ENCODE results near the gene SPATA45.

The SPATA45 gene

DNA sequence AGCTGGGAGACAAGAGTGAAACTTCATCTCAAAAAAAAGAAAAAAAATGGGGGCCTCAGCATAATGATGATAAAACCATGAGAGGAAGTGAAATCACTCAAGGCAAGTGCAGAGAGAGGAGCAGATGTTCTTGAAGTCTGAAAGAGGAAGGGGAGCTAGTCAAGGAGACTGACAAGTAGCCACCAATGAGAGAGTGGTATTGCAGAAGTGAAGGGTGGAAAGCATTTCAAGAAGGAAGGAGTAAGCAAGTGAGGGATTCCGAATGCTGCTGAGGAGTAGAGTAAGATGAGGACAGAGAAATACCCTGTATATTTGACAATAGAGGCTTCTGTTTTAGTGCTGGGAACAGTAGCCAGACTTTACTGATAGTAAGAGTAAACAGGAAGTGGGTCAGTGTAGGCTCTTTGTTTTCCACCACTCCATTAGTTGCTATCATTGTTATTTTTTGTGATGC is 52.9 kb downstream of the SPATA45 start:
- TF ChIP-seq FOXA1 (IDR thresholded peaks at IDR 0.05) (no peak), ELF4 (IDR thresholded peaks at IDR 0.05) (no peak), SP1 (IDR thresholded peaks at IDR 0.05) (no peak), FOXK2 (IDR thresholded peaks at IDR 0.05) (no peak), HDGF (IDR thresholded peaks at IDR 0.05; ENCODE audit: borderline replicate concordance) (no peak), FOXM1 (IDR thresholded peaks at IDR 0.05; ENCODE audit: borderline replicate concordance) (no peak), BHLHE40 (IDR thresholded peaks at IDR 0.05; ENCODE audit: borderline replicate concordance) (no peak), LEF1 (IDR thresholded peaks at IDR 0.05; ENCODE audit: borderline replicate concordance) (no peak)
- no peak for DNase-seq (ENCODE audit: extremely low spot score)
- CTCF ChIA-PET: no interaction called here
- POLR2A ChIA-PET: no interaction called here

- ChIA-PET POLR2A (interaction anchor here (1.4 to 1.8 kb wide), 4 partner anchors 63 to 195 kb away, joined by 3 to 9 read pairs (median 3); partner anchors contain the start of gene FLVCR1), CTCF (interaction anchor here (0.6 to 1.7 kb wide), 2 partner anchors 22 to 43 kb away, joined by 3 to 4 read pairs; no protein-coding TSS in a partner anchor)
- no peak for DNase-seq (ENCODE audit: extremely low spot score)
- no peak for TF ChIP-seq ARNT (IDR thresholded peaks at IDR 0.05)
- peak; percentile 63; the same call in 1 of the 2 replicates for TF ChIP-seq ZNF384 (IDR thresholded peaks at IDR 0.05)
Measured at GRCh38 chr1:212792396-212792908, 55.0 kb downstream of the SPATA45 start.

DNA sequence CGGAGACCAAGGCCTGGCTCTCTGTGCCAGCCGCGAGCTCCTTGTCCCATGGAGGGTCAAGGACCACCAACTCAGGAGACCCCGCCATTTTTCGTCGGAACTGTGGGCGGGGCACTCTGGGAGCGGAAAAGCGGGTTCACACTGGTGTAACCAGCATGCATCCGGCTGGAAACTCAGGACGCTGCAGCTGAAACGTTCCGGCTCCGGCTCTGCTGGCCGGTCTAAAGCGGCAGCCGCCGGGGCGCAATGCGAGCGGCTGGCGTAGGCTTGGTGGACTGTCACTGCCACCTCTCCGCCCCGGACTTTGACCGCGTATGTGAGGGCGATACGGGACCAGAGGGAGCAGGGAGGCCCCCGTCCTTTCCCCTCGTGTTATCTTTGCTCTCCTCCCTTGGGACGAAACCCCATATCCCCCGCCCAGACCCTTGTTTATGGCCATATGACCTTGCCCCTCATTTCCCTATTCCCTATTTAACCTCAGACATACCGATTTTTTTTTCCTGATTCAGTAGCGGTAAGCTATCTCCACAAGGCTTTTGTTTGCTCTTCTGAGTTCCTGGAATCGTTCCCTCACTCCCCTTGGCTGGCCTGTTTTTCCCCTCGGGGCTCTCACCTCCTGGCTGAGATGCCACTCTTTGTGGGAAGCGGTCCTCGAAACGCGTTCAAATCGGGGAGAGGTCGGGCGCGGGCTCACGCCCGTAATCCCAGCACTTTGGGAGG is 55.6 kb downstream of the SPATA45 start, which contains the start of the genes NSL1 and TATDN3:
Gene NSL1, minus strand, starts transcription at position 102 of the 720 bp plus-strand sequence. Its CDS starts 14 bp downstream, at position 88.
Gene TATDN3, plus strand, starts transcription at position 219 of the 720 bp plus-strand sequence. Its CDS starts 28 bp downstream, at position 247.
- DNase-seq (ENCODE audit: extremely low spot score): peak; percentile 89
- CTCF ChIA-PET: interaction anchor here (0.6 to 1.1 kb wide), 3 partner anchors 42 to 336 kb away, joined by 3 to 4 read pairs (median 4); no protein-coding TSS in a partner anchor
- POLR2A ChIA-PET: interaction anchor here (0.5 to 2.1 kb wide), 11 partner anchors 9 to 223 kb away, joined by 3 to 9 read pairs (median 3); partner anchors contain the start of gene FLVCR1
- TF ChIP-seq FOXA1 (IDR thresholded peaks at IDR 0.05) (no peak), SP1 (IDR thresholded peaks at IDR 0.05) (no peak), SUZ12 (IDR thresholded peaks at IDR 0.05) (no peak), CTBP1 (IDR thresholded peaks at IDR 0.05; ENCODE audit: borderline replicate concordance) (peak; percentile 96), TARDBP (IDR thresholded peaks at IDR 0.05) (no peak), ZNF384 (IDR thresholded peaks at IDR 0.05) (peak; percentile 37; the same call in 1 of the 2 replicates), ARNT (IDR thresholded peaks at IDR 0.05) (peak; percentile 32; the same call in 1 of the 2 replicates), BHLHE40 (IDR thresholded peaks at IDR 0.05; ENCODE audit: borderline replicate concordance) (no peak), FOXK2 (IDR thresholded peaks at IDR 0.05) (no peak), FOXM1 (IDR thresholded peaks at IDR 0.05; ENCODE audit: borderline replicate concordance) (peak; percentile 36; the same call in 1 of the 2 replicates), L3MBTL2 (conservative IDR thresholded peaks at IDR 0.05) (peak; percentile 3; the same call in 1 of the 2 replicates), NFRKB (IDR thresholded peaks at IDR 0.05) (peak; percentile 70), ELF4 (IDR thresholded peaks at IDR 0.05) (peak; percentile 76), HDGF (IDR thresholded peaks at IDR 0.05; ENCODE audit: borderline replicate concordance) (no peak), LEF1 (IDR thresholded peaks at IDR 0.05; ENCODE audit: borderline replicate concordance) (no peak)
- TF ChIP-seq, protein P1, sequence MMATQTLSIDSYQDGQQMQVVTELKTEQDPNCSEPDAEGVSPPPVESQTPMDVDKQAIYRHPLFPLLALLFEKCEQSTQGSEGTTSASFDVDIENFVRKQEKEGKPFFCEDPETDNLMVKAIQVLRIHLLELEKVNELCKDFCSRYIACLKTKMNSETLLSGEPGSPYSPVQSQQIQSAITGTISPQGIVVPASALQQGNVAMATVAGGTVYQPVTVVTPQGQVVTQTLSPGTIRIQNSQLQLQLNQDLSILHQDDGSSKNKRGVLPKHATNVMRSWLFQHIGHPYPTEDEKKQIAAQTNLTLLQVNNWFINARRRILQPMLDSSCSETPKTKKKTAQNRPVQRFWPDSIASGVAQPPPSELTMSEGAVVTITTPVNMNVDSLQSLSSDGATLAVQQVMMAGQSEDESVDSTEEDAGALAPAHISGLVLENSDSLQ (IDR thresholded peaks at IDR 0.05): 0 out of 2 replicates have a peak, but pooled peaks have one; percentile 31

DNA sequence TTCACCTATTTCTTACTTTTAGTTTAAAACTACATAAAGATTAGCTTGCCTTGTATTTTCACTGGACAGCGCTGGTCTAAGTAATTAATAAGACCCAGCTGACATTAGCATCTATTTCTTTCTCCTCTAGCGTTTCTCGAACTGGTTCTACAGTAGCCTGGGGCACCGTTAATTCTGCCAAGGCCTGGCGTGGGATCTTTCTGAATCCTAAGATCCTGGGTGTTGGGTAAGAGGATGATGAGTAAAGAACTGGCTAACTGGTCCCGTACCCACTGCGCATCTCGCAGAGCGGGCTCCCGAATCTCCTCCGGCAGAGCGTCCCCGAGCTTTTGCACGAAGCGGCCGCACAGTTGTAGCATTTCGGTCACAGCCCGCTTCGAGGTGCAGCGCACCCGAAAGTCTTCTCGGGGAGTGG is 56.2 kb downstream of the SPATA45 start:
- TF ChIP-seq ARNT (IDR thresholded peaks at IDR 0.05) (no peak), BHLHE40 (IDR thresholded peaks at IDR 0.05; ENCODE audit: borderline replicate concordance) (no peak), TARDBP (IDR thresholded peaks at IDR 0.05) (no peak), L3MBTL2 (conservative IDR thresholded peaks at IDR 0.05) (peak; percentile 46; the same call in 1 of the 2 replicates), SP1 (IDR thresholded peaks at IDR 0.05) (no peak), ELF4 (IDR thresholded peaks at IDR 0.05) (no peak), FOXK2 (IDR thresholded peaks at IDR 0.05) (no peak)
- TF ChIP-seq, protein P1 (IDR thresholded peaks at IDR 0.05): no peak
- ChIA-PET POLR2A (interaction anchor here (0.5 to 2.1 kb wide), 11 partner anchors 9 to 223 kb away, joined by 3 to 9 read pairs (median 3); partner anchors contain the start of gene FLVCR1), CTCF (interaction anchor here (0.6 to 1.1 kb wide), 4 partner anchors 41 to 335 kb away, joined by 4 to 5 read pairs (median 4); no protein-coding TSS in a partner anchor)
- peak; percentile 74 for DNase-seq (ENCODE audit: extremely low spot score)

DNA sequence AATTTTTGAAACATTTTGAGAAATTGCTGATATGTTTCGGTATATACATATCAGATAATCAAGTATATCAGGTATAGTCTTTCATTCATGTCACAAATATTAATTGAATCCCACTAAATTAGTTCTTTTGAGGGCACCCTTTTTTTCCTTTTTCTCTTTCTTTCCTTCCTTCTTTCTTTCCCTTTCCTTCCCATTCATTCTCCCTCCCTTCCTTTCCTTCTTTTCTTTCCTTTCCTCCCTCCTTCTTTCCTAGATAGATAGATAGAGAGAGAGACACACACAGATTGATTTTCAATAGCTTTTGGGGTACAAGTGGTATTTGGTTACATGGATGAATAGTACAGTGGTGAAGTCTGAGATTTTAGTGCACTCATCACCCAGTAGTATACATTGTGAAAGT is 61.6 kb downstream of the SPATA45 start:
- TF ChIP-seq ELF4 (IDR thresholded peaks at IDR 0.05) (no peak), SUZ12 (IDR thresholded peaks at IDR 0.05) (no peak), L3MBTL2 (conservative IDR thresholded peaks at IDR 0.05) (no peak), FOXK2 (IDR thresholded peaks at IDR 0.05) (no peak), FOXA1 (IDR thresholded peaks at IDR 0.05) (no peak), BHLHE40 (IDR thresholded peaks at IDR 0.05; ENCODE audit: borderline replicate concordance) (no peak), ARNT (IDR thresholded peaks at IDR 0.05) (no peak), LEF1 (IDR thresholded peaks at IDR 0.05; ENCODE audit: borderline replicate concordance) (no peak), TARDBP (IDR thresholded peaks at IDR 0.05) (no peak), NFRKB (IDR thresholded peaks at IDR 0.05) (no peak), CTBP1 (IDR thresholded peaks at IDR 0.05; ENCODE audit: borderline replicate concordance) (no peak), FOXM1 (IDR thresholded peaks at IDR 0.05; ENCODE audit: borderline replicate concordance) (no peak), ZNF384 (IDR thresholded peaks at IDR 0.05) (no peak), SP1 (IDR thresholded peaks at IDR 0.05) (no peak), HDGF (IDR thresholded peaks at IDR 0.05; ENCODE audit: borderline replicate concordance) (no peak)
- TF ChIP-seq, protein P1 (IDR thresholded peaks at IDR 0.05): no peak
- ChIA-PET CTCF (interaction anchor here (1.9 kb wide), 1 partner anchor 121 kb away, joined by 5 read pairs; no protein-coding TSS in a partner anchor), POLR2A (no interaction called here)

More for the DNA sequence above, 61.6 kb downstream of the SPATA45 start:
- DNase-seq (ENCODE audit: extremely low spot score): no peak
